WTC11 (cell line): ENCODE data around the gene BBS4. TPM values are rescaled to one million over a fixed set of nuclear protein-coding genes. Genes with fewer than 3 reads are reported as not detected.

Experiments used
- ATAC-seq: fragments of 200-7000 bp; cut with Tn5 transposase; 2 replicates; pipeline ENCODE4 v1.10.0; 2021; ENCODE audit warnings: mild to moderate bottlenecking, moderate library complexity
- CTCF ChIA-PET: fragments of 300-600 bp; sonication (Branson Sonifier 250); formaldehyde crosslinking; loops from one replicate; lab custom pipeline; 2021; ENCODE audit warnings: antibody characterized with exemption; lab: Charles Lee
- POLR2A ChIA-PET: fragments of 350-600 bp; sonication (Branson Sonifier 250); formaldehyde crosslinking; loops from one replicate; lab custom pipeline; 2021; ENCODE audit warnings: antibody characterized with exemption; lab: Charles Lee
- DNase-seq: peaks from one replicate; pipeline ENCODE4 v3.0.0; 2021; ENCODE audit warnings: low spot score
- H3K27ac Mint-ChIP-seq: 2 replicates; pipeline ENCODE4 v1.8.0; 2021; ENCODE audit warnings: mixed read lengths
- H3K27me3 Mint-ChIP-seq: 2 replicates; pipeline ENCODE4 v1.8.0; 2021; ENCODE audit warnings: low read depth, mild to moderate bottlenecking, moderate library complexity, mixed read lengths
- H3K36me3 Mint-ChIP-seq: 2 replicates; pipeline ENCODE4 v1.8.0; 2021; ENCODE audit warnings: mixed read lengths
- H3K4me1 Mint-ChIP-seq: 2 replicates; pipeline ENCODE4 v1.8.0; 2022; ENCODE audit warnings: mixed read lengths
- H3K4me3 Mint-ChIP-seq: 2 replicates; pipeline ENCODE4 v1.8.0; 2021; ENCODE audit warnings: mild to moderate bottlenecking, moderate library complexity, mixed read lengths
- H3K9me3 Mint-ChIP-seq: 2 replicates; pipeline ENCODE4 v1.8.0; 2021; ENCODE audit warnings: mixed read lengths
- ATF1 ChIP-seq: sonication (generic); formaldehyde crosslinking; IDR thresholded peaks from 2 replicates; pipeline ENCODE4 v1.8.1; 2023; ENCODE audit warnings: mild to moderate bottlenecking, moderate library complexity, missing genetic modification reagents
- GRHL2 ChIP-seq: fragments of 250-450 bp; sonication (Bioruptor Pico); IDR thresholded peaks from 2 replicates; pipeline ENCODE4 v1.8.0; 2022; ENCODE audit warnings: mild to moderate bottlenecking, moderate library complexity; ENCODE audit not compliant: insufficient replicate concordance, severe bottlenecking
- HMGA2 ChIP-seq: fragments of 250-450 bp; sonication (Bioruptor Pico); IDR thresholded peaks from 2 replicates; pipeline ENCODE4 v1.4.0; 2021; ENCODE audit warnings: mild to moderate bottlenecking, moderate library complexity
- IRF2 ChIP-seq: sonication (generic); formaldehyde crosslinking; IDR thresholded peaks from 2 replicates; pipeline ENCODE4 v1.8.0; 2022; ENCODE audit warnings: low read depth, missing genetic modification reagents, borderline replicate concordance
- MYBL2 ChIP-seq: sonication (generic); formaldehyde crosslinking; IDR thresholded peaks from 2 replicates; pipeline ENCODE4 v1.8.1; 2023; ENCODE audit warnings: mild to moderate bottlenecking, moderate library complexity, missing genetic modification reagents
- OVOL2 ChIP-seq: fragments of 250-450 bp; sonication (Bioruptor Pico); IDR thresholded peaks from 2 replicates; pipeline ENCODE4 v1.9.0; 2021; ENCODE audit warnings: mild to moderate bottlenecking, borderline replicate concordance
- RELA ChIP-seq: sonication (generic); formaldehyde crosslinking; IDR thresholded peaks from 2 replicates; pipeline ENCODE4 v1.8.1; 2022; ENCODE audit warnings: missing genetic modification reagents, mild to moderate bottlenecking, borderline replicate concordance
- SMAD4 ChIP-seq: sonication (generic); formaldehyde crosslinking; IDR thresholded peaks from 2 replicates; pipeline ENCODE4 v1.8.0; 2022; ENCODE audit warnings: mild to moderate bottlenecking, missing genetic modification reagents
- SOX15 ChIP-seq: fragments of 250-450 bp; sonication (Bioruptor Pico); IDR thresholded peaks from 2 replicates; pipeline ENCODE4 v1.9.0; 2021; ENCODE audit warnings: mild to moderate bottlenecking
- ZBTB21 ChIP-seq: sonication (generic); formaldehyde crosslinking; IDR thresholded peaks from 2 replicates; pipeline ENCODE4 v1.8.1; 2023; ENCODE audit warnings: mild to moderate bottlenecking, missing genetic modification reagents, borderline replicate concordance
- ZNF263 ChIP-seq: sonication (generic); formaldehyde crosslinking; IDR thresholded peaks from 2 replicates; pipeline ENCODE4 v1.8.1; 2022; ENCODE audit warnings: low read depth, mild to moderate bottlenecking, moderate library complexity, missing genetic modification reagents
- ZNF396 ChIP-seq: fragments of 250-450 bp; sonication (Bioruptor Pico); IDR thresholded peaks from 2 replicates; pipeline ENCODE4 v1.8.0; 2021; ENCODE audit warnings: mild to moderate bottlenecking, moderate library complexity, borderline replicate concordance
- total RNA-seq: library from RNA; stranded (reverse); gene quantifications from 3 replicates; pipeline ENCODE4 v1.2.3, GENCODE V29; 2021
- TF ChIP-seq, protein P1 (sequence below): sonication (generic); formaldehyde crosslinking; conservative IDR thresholded peaks from 2 replicates; pipeline ENCODE4 v1.8.1; 2023; ENCODE audit warnings: mild to moderate bottlenecking, low read depth, missing genetic modification reagents, moderate library complexity
- TF ChIP-seq, protein P2 (sequence below): sonication (generic); formaldehyde crosslinking; IDR thresholded peaks from 2 replicates; pipeline ENCODE4 v1.8.1; 2022; ENCODE audit warnings: low read depth, missing genetic modification reagents, borderline replicate concordance
- TF ChIP-seq, protein P3 (sequence below): sonication (generic); formaldehyde crosslinking; IDR thresholded peaks from 2 replicates; pipeline ENCODE4 v1.8.1; 2022; ENCODE audit warnings: mild to moderate bottlenecking, missing genetic modification reagents, moderate library complexity, borderline replicate concordance
- TF ChIP-seq, protein P4 (sequence below): sonication (generic); formaldehyde crosslinking; IDR thresholded peaks from 2 replicates; pipeline ENCODE4 v1.8.1; 2023; ENCODE audit warnings: mild to moderate bottlenecking, missing genetic modification reagents, borderline replicate concordance
- TF ChIP-seq, protein P5 (sequence below): sonication (generic); formaldehyde crosslinking; IDR thresholded peaks from 2 replicates; pipeline ENCODE4 v1.8.1; 2023; ENCODE audit warnings: mild to moderate bottlenecking, moderate library complexity, missing genetic modification reagents
- TF ChIP-seq, protein P6 (sequence below): fragments of 250-450 bp; sonication (Bioruptor Pico); IDR thresholded peaks from 2 replicates; pipeline ENCODE4 v1.9.0; 2021; ENCODE audit warnings: mild to moderate bottlenecking, borderline replicate concordance
- TF ChIP-seq, protein P7 (sequence below): sonication (generic); formaldehyde crosslinking; conservative IDR thresholded peaks from 2 replicates; pipeline ENCODE4 v1.8.1; 2022; ENCODE audit warnings: mild to moderate bottlenecking, missing genetic modification reagents

BBS4 gene
- total RNA-seq, 1 experiment from 2014 or later: 35.6 TPM

DNA sequence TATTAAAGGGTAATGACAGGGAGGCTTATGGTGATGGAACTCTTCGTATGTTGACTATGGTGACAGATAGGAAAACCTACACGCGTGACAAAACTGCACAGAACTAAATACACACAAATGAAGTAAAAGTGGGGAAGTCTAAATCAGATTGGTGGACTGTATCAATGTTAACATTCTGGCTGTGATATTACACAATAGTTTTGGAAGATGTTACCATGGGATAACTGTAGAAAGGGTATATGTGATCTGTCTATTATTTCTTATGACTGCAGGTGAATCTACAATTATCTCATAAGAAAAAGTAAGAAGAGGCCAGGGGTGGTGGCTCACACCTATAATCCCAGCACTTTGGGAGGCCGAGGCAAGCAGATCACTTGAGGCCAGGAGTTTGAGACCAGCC, 9.2 kb upstream of the BBS4 start (continued):
- TF ChIP-seq, protein P1, sequence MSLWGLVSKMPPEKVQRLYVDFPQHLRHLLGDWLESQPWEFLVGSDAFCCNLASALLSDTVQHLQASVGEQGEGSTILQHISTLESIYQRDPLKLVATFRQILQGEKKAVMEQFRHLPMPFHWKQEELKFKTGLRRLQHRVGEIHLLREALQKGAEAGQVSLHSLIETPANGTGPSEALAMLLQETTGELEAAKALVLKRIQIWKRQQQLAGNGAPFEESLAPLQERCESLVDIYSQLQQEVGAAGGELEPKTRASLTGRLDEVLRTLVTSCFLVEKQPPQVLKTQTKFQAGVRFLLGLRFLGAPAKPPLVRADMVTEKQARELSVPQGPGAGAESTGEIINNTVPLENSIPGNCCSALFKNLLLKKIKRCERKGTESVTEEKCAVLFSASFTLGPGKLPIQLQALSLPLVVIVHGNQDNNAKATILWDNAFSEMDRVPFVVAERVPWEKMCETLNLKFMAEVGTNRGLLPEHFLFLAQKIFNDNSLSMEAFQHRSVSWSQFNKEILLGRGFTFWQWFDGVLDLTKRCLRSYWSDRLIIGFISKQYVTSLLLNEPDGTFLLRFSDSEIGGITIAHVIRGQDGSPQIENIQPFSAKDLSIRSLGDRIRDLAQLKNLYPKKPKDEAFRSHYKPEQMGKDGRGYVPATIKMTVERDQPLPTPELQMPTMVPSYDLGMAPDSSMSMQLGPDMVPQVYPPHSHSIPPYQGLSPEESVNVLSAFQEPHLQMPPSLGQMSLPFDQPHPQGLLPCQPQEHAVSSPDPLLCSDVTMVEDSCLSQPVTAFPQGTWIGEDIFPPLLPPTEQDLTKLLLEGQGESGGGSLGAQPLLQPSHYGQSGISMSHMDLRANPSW (CRISPR knock-in tag): no peak
- no peak for TF ChIP-seq HMGA2 (CRISPR knock-in tag)
- TF ChIP-seq ZNF263 (CRISPR knock-in tag): no peak
- TF ChIP-seq OVOL2 (CRISPR knock-in tag): no peak
- no peak for TF ChIP-seq MYBL2
- no peak for TF ChIP-seq ZNF396 (CRISPR knock-in tag)
- TF ChIP-seq, protein P2, sequence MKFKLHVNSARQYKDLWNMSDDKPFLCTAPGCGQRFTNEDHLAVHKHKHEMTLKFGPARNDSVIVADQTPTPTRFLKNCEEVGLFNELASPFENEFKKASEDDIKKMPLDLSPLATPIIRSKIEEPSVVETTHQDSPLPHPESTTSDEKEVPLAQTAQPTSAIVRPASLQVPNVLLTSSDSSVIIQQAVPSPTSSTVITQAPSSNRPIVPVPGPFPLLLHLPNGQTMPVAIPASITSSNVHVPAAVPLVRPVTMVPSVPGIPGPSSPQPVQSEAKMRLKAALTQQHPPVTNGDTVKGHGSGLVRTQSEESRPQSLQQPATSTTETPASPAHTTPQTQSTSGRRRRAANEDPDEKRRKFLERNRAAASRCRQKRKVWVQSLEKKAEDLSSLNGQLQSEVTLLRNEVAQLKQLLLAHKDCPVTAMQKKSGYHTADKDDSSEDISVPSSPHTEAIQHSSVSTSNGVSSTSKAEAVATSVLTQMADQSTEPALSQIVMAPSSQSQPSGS (CRISPR knock-in tag): no peak

DNA sequence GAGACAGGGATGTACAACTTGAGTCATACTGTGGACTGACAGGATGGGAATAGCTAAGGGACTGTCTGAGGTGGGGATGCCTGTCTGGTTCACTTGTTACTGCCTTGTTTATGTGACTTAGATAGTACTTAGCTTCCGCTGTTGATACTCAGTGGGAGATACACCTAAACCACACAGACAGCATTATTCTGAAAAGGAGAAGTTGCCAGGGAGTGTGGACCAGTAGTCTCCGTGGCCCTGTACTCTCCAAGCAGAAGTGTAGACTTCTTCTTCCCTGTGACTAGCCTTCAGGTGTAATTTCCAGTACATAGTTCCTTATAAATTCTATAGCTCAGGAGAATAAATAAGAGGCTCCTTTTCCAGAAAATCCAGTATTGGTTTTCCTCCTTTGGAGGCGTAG, 5.1 kb upstream of the BBS4 start:
- Mint-ChIP-seq H3K4me3 (no peak overlapping the region), H3K27ac (no peak overlapping the region), H3K4me1 (peaks cover 14% of the 10 kb centered on the region), H3K36me3 (no peaks in the 10 kb centered on the region), H3K27me3 (no peaks in the 10 kb centered on the region; the same call in 1 of the 2 replicates), H3K9me3 (no peaks in the 10 kb centered on the region)
- DNase-seq (no peak), ATAC-seq (no peak)
- CTCF ChIA-PET: interaction anchor here (1.5 to 4.9 kb wide), 2 partner anchors 10 to 41 kb away, joined by 4 to 26 read pairs; no protein-coding TSS in a partner anchor
- POLR2A ChIA-PET: no interaction called here
- TF ChIP-seq IRF2 (CRISPR knock-in tag) (no peak), RELA (CRISPR knock-in tag) (no peak), ZBTB21 (no peak), GRHL2 (CRISPR knock-in tag) (no peak), SOX15 (CRISPR knock-in tag) (no peak), ZNF263 (CRISPR knock-in tag) (no peak), SMAD4 (no peak), ATF1 (no peak)
- TF ChIP-seq, protein P3, sequence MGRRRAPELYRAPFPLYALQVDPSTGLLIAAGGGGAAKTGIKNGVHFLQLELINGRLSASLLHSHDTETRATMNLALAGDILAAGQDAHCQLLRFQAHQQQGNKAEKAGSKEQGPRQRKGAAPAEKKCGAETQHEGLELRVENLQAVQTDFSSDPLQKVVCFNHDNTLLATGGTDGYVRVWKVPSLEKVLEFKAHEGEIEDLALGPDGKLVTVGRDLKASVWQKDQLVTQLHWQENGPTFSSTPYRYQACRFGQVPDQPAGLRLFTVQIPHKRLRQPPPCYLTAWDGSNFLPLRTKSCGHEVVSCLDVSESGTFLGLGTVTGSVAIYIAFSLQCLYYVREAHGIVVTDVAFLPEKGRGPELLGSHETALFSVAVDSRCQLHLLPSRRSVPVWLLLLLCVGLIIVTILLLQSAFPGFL (CRISPR knock-in tag): no peak
- TF ChIP-seq, protein P4, sequence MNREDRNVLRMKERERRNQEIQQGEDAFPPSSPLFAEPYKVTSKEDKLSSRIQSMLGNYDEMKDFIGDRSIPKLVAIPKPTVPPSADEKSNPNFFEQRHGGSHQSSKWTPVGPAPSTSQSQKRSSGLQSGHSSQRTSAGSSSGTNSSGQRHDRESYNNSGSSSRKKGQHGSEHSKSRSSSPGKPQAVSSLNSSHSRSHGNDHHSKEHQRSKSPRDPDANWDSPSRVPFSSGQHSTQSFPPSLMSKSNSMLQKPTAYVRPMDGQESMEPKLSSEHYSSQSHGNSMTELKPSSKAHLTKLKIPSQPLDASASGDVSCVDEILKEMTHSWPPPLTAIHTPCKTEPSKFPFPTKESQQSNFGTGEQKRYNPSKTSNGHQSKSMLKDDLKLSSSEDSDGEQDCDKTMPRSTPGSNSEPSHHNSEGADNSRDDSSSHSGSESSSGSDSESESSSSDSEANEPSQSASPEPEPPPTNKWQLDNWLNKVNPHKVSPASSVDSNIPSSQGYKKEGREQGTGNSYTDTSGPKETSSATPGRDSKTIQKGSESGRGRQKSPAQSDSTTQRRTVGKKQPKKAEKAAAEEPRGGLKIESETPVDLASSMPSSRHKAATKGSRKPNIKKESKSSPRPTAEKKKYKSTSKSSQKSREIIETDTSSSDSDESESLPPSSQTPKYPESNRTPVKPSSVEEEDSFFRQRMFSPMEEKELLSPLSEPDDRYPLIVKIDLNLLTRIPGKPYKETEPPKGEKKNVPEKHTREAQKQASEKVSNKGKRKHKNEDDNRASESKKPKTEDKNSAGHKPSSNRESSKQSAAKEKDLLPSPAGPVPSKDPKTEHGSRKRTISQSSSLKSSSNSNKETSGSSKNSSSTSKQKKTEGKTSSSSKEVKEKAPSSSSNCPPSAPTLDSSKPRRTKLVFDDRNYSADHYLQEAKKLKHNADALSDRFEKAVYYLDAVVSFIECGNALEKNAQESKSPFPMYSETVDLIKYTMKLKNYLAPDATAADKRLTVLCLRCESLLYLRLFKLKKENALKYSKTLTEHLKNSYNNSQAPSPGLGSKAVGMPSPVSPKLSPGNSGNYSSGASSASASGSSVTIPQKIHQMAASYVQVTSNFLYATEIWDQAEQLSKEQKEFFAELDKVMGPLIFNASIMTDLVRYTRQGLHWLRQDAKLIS (CRISPR knock-in tag): no peak
- TF ChIP-seq, protein P5, sequence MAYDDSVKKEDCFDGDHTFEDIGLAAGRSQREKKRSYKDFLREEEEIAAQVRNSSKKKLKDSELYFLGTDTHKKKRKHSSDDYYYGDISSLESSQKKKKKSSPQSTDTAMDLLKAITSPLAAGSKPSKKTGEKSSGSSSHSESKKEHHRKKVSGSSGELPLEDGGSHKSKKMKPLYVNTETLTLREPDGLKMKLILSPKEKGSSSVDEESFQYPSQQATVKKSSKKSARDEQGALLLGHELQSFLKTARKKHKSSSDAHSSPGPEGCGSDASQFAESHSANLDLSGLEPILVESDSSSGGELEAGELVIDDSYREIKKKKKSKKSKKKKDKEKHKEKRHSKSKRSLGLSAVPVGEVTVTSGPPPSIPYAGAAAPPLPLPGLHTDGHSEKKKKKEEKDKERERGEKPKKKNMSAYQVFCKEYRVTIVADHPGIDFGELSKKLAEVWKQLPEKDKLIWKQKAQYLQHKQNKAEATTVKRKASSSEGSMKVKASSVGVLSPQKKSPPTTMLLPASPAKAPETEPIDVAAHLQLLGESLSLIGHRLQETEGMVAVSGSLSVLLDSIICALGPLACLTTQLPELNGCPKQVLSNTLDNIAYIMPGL: no peak
- TF ChIP-seq, protein P6, sequence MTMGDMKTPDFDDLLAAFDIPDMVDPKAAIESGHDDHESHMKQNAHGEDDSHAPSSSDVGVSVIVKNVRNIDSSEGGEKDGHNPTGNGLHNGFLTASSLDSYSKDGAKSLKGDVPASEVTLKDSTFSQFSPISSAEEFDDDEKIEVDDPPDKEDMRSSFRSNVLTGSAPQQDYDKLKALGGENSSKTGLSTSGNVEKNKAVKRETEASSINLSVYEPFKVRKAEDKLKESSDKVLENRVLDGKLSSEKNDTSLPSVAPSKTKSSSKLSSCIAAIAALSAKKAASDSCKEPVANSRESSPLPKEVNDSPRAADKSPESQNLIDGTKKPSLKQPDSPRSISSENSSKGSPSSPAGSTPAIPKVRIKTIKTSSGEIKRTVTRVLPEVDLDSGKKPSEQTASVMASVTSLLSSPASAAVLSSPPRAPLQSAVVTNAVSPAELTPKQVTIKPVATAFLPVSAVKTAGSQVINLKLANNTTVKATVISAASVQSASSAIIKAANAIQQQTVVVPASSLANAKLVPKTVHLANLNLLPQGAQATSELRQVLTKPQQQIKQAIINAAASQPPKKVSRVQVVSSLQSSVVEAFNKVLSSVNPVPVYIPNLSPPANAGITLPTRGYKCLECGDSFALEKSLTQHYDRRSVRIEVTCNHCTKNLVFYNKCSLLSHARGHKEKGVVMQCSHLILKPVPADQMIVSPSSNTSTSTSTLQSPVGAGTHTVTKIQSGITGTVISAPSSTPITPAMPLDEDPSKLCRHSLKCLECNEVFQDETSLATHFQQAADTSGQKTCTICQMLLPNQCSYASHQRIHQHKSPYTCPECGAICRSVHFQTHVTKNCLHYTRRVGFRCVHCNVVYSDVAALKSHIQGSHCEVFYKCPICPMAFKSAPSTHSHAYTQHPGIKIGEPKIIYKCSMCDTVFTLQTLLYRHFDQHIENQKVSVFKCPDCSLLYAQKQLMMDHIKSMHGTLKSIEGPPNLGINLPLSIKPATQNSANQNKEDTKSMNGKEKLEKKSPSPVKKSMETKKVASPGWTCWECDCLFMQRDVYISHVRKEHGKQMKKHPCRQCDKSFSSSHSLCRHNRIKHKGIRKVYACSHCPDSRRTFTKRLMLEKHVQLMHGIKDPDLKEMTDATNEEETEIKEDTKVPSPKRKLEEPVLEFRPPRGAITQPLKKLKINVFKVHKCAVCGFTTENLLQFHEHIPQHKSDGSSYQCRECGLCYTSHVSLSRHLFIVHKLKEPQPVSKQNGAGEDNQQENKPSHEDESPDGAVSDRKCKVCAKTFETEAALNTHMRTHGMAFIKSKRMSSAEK (CRISPR knock-in tag): no peak
- TF ChIP-seq, protein P7, sequence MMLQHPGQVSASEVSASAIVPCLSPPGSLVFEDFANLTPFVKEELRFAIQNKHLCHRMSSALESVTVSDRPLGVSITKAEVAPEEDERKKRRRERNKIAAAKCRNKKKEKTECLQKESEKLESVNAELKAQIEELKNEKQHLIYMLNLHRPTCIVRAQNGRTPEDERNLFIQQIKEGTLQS: no peak
